OCI-LY1 (cell line): ENCODE results near the gene SLC51B.

ENCODE experiments used
- EZH2 ChIP-seq: fragments of 200-600 bp; sonication (generic), shearing (Covaris generic); IDR thresholded peaks from 2 replicates; pipeline ENCODE4 v1.8.0; 2017; ENCODE audit warnings: borderline replicate concordance, mixed run types, mild to moderate bottlenecking, antibody characterized with exemption, low read length, moderate library complexity, mixed read lengths
- TF ChIP-seq, protein P1 (sequence below): fragments of 200-600 bp; sonication (generic), shearing (Covaris generic); IDR thresholded peaks from 2 replicates; pipeline ENCODE4 v1.5.1; 2017; ENCODE audit warnings: mild to moderate bottlenecking, antibody characterized with exemption, low read length, moderate library complexity, mixed read lengths

DNA sequence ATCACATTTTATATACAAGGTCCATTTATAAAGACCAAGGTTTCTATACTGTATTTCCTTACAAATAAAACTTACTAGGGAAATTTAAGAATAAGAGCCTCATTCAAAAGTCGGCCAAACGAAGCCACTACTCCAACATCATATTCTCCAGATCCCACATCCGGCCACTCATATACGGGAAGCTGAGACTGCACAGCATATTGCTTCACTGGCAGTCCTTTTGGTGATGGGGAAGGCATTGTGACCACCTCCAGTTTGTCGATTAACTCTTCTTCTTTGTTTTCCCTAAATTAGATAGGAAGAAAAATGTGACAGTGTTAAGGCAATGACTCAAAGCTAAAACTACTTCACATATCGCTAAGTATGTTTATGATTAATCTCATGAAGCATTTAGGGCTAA lies 18.4 kb upstream of the SLC51B start:
- TF ChIP-seq, protein P1, sequence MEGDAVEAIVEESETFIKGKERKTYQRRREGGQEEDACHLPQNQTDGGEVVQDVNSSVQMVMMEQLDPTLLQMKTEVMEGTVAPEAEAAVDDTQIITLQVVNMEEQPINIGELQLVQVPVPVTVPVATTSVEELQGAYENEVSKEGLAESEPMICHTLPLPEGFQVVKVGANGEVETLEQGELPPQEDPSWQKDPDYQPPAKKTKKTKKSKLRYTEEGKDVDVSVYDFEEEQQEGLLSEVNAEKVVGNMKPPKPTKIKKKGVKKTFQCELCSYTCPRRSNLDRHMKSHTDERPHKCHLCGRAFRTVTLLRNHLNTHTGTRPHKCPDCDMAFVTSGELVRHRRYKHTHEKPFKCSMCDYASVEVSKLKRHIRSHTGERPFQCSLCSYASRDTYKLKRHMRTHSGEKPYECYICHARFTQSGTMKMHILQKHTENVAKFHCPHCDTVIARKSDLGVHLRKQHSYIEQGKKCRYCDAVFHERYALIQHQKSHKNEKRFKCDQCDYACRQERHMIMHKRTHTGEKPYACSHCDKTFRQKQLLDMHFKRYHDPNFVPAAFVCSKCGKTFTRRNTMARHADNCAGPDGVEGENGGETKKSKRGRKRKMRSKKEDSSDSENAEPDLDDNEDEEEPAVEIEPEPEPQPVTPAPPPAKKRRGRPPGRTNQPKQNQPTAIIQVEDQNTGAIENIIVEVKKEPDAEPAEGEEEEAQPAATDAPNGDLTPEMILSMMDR = no peak
- TF ChIP-seq EZH2 = no peak
